Esophagus squamous epithelium (tissue), 5 donors: ENCODE data around the gene SPATC1L. TPM values are rescaled to one million over a fixed set of nuclear protein-coding genes. Genes with fewer than 3 reads are reported as not detected.
A peak's percentile ranks its signal among the peaks of the same experiment; 100 is the strongest.

Experiments
- DNase-seq: peaks from one replicate; lab custom pipeline; 2025; lab: John Stamatoyannopoulos, UW
- H3K27ac ChIP-seq, 4 donors: fragments of 200-600 bp; sonication (generic); one replicate each; pipeline ENCODE4 v1.5.1; 2016 to 2019; ENCODE audit warnings: mild to moderate bottlenecking in 1 of 4
- H3K27me3 ChIP-seq, 4 donors: fragments of 200-600 bp; sonication (generic); 1 replicate in 3 of 4; 2 replicates in 1 of 4; pipeline versions ENCODE4 v1.5.1 to v1.6.0; 2017 to 2021; ENCODE audit warnings: antibody characterized with exemption in 1 of 4
- H3K36me3 ChIP-seq, 3 donors: fragments of 200-600 bp; sonication (generic); one replicate each; pipeline ENCODE4 v1.5.1; 2016 to 2019
- H3K4me1 ChIP-seq, 3 donors: fragments of 200-600 bp; sonication (generic); one replicate each; pipeline ENCODE4 v1.5.1; 2017 to 2019
- H3K4me3 ChIP-seq, 4 donors: fragments of 200-600 bp; sonication (generic); 1 replicate in 3 of 4; 2 replicates in 1 of 4; pipeline ENCODE4 v1.5.1; 2016 to 2019; ENCODE audit warnings: mild to moderate bottlenecking in 2 of 4, moderate library complexity in 1 of 4
- H3K9me3 ChIP-seq, 3 donors: fragments of 200-600 bp; sonication (generic); one replicate each; pipeline ENCODE4 v1.5.1; 2016 to 2019
- POLR2A ChIP-seq, 4 donors: fragments of 450-650 bp; IDR thresholded peaks; one replicate each; pipeline ENCODE4 v1.6.1; 2017; ENCODE audit warnings: antibody characterized with exemption in 4 of 4, mild to moderate bottlenecking in 4 of 4, moderate library complexity in 3 of 4
- WGBS, 2 donors: methylation state at CpG; one replicate each; pipeline ENCODE4 v1.1.5; 2018; 5-methylcytosine and 5-hydroxymethylcytosine counted together
- intact Hi-C: fragments of 100-400 bp; cut with DNase I; formaldehyde crosslinking; loops from one replicate; pipeline ENCODE4 v1.15.0; 2022
- total RNA-seq, 4 donors: library from RNA; depleted of rRNA; stranded (reverse); fragments of >200 nt; gene quantifications; one replicate each; pipeline ENCODE4 v1.1.0, GENCODE V29; 2016
- TF ChIP-seq, protein P1 (sequence below), 6 experiments: fragments of 450-650 bp in 4 of 6; fragments of 200-600 bp in 2 of 6; sonication (generic) in 2 of 6; IDR thresholded peaks; one replicate each; pipeline ENCODE4 v1.5.1; 2016 to 2019; ENCODE audit warnings: antibody characterized with exemption in 6 of 6, mild to moderate bottlenecking in 4 of 6, moderate library complexity in 4 of 6
- donor health status: DM: yes; HTN: yes; CAD: no.

The SPATC1L gene
- total RNA-seq, 4 donors from 2014 or later, result 4.0 to 7.2 (median 6.3) TPM

DNA sequence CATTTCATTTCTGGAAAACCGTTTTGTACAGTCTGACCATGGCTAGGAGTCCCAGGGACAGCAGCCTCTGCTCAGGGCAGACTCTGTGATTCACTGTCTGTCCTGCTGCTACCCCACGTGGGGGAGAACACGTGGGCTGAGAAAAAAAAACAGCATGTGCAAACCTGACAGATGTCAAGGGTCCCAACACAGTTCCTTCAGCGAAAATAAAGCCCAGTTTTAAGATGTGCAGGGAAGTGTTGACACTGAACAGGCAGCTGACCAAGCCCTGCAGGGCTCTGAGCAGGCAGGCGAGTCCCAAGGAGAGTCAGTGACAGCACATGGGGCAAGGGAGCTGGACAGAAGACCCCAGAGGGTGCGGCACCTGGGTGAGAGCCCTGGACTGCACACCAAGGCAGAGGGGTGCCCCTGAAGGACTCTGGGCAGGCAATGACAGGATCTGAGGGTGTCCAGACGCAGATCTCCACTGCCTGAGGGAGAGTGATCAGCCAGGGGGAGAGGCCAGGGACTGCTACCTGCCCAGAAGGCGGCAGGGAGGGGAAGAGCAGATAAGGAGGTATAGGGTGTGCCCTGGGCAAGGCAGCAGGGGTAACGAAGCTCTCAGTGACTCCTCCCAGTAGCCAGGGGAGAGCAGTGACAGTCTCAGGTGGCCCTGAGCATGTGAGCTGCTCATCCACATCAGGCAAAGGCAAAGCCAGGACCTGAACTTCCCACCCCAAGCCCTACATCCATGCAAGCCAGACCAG lies 5.1 kb upstream of the SPATC1L start:
- no peak for DNase-seq
- intact Hi-C loops, result no loop called here
- WGBS, 2 donors, result 68 to 75% methylated on average over 4 to 9 of the region's 9 CpGs

DNA sequence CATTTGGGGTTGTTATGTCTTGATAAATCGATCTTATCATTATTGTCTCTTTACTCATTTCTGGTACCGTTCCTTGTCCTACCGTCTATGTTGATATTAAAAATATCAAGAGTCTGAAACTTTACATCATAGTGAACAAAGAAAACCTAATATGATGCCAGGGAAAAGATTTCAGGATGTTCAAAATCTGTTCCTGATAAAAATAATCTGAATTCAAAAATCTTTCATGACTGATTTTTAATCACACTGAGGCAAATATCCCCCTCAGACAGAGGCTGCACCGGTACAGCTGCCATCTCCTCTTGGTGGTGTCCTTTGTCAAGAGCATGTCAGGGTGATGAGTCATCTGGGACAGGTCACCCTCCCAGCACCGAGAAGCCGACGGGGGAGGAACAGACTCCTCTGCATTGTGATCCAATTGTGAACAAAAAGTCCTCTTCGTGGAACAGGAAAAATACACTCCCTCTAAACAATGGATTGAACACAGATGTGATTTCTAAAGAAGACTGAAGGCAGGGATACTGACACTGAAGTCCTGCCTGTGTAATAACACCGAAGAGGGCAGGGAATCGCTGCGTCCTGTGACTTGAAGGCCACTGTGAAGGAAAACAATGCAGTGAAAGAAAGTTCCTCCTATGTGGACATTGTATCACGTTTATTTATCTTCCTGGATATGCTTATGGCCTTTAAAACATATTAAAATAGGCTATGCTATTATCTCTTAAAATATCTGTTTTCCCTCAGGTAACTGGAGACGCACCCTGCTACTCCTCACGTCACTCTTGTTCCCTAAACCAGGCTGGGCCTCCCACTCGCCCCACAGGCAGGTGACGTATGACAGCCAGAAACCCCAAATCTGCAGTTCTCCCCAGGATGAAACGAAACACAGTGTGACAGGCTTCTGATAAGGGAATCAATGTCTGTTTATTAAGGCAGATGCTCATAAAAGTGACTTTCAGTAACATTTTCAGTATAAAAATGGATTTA lies 4.3 kb upstream of the SPATC1L start:
- 54 to 57% methylated on average over 17 of the region's 17 CpGs for WGBS, 2 donors
- intact Hi-C loops, result no loop called here
- no peak for DNase-seq

More for the DNA sequence above, 5.1 kb upstream of the SPATC1L start:
- no peak overlapping the region for H3K4me3 ChIP-seq
- H3K27me3 ChIP-seq, result no peaks in the 10 kb centered on the region
- H3K27ac ChIP-seq, result peak overlapping the region; percentile 46 to 83 (median 76)
- no peaks in the 10 kb centered on the region for H3K9me3 ChIP-seq
- H3K36me3 ChIP-seq, result peaks cover 7 to 54% (median 11%) of the 10 kb centered on the region in 3 donors
- TF ChIP-seq, protein P1, sequence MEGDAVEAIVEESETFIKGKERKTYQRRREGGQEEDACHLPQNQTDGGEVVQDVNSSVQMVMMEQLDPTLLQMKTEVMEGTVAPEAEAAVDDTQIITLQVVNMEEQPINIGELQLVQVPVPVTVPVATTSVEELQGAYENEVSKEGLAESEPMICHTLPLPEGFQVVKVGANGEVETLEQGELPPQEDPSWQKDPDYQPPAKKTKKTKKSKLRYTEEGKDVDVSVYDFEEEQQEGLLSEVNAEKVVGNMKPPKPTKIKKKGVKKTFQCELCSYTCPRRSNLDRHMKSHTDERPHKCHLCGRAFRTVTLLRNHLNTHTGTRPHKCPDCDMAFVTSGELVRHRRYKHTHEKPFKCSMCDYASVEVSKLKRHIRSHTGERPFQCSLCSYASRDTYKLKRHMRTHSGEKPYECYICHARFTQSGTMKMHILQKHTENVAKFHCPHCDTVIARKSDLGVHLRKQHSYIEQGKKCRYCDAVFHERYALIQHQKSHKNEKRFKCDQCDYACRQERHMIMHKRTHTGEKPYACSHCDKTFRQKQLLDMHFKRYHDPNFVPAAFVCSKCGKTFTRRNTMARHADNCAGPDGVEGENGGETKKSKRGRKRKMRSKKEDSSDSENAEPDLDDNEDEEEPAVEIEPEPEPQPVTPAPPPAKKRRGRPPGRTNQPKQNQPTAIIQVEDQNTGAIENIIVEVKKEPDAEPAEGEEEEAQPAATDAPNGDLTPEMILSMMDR (IDR thresholded peaks at IDR 0.05), result no peak
- TF ChIP-seq POLR2A (IDR thresholded peaks at IDR 0.05), result no peak
- peaks cover 0 to 41% (median 15%) of the 10 kb centered on the region in 3 donors for H3K4me1 ChIP-seq

GRCh38 chr21:46187814-46188213 lies 3.6 kb upstream of the SPATC1L start:
- no peak overlapping the region for H3K4me3 ChIP-seq
- H3K27me3 ChIP-seq, result no peaks in the 10 kb centered on the region
- peaks cover 0 to 44% (median 15%) of the 10 kb centered on the region in 3 donors for H3K4me1 ChIP-seq
- no peak for TF ChIP-seq POLR2A (IDR thresholded peaks at IDR 0.05)
- TF ChIP-seq, protein P1 (IDR thresholded peaks at IDR 0.05), result no peak
- intact Hi-C loops, result no loop called here
- peaks cover 0 to 38% (median 0%) of the 10 kb centered on the region in 3 donors for H3K36me3 ChIP-seq
- whole genome bisulfite sequencing, 2 donors, result 89 to 91% methylated on average over 7 of the region's 7 CpGs
- H3K9me3 ChIP-seq, result no peaks in the 10 kb centered on the region
- no peak for DNase-seq
- peak overlapping the region in 3 of 4 donors; percentile 72 to 83 (median 79) for H3K27ac ChIP-seq

More for the DNA sequence above, 4.3 kb upstream of the SPATC1L start:
- H3K27me3 ChIP-seq, result no peaks in the 10 kb centered on the region
- H3K4me3 ChIP-seq, result no peak overlapping the region
- no peak for TF ChIP-seq POLR2A (IDR thresholded peaks at IDR 0.05)
- TF ChIP-seq, protein P1 (IDR thresholded peaks at IDR 0.05), result no peak
- peak overlapping the region; percentile 46 to 83 (median 76) for H3K27ac ChIP-seq
- peaks cover 0 to 45% (median 2%) of the 10 kb centered on the region in 3 donors for H3K36me3 ChIP-seq
- H3K4me1 ChIP-seq, result peaks cover 0 to 41% (median 15%) of the 10 kb centered on the region in 3 donors
- H3K9me3 ChIP-seq, result no peaks in the 10 kb centered on the region

- no peak for DNase-seq
- peak overlapping the region in 1 of 4 donors; percentile 72 for H3K27ac ChIP-seq
- intact Hi-C loops, result no loop called here
- no peaks in the 10 kb centered on the region for H3K9me3 ChIP-seq
- TF ChIP-seq, protein P1 (IDR thresholded peaks at IDR 0.05), result no peak
- no peak for TF ChIP-seq POLR2A (IDR thresholded peaks at IDR 0.05)
- no peaks in the 10 kb centered on the region for H3K27me3 ChIP-seq
- 90 to 91% methylated on average over 8 of the region's 8 CpGs for WGBS, 2 donors
- H3K4me3 ChIP-seq, result no peak overlapping the region
- peaks cover 0 to 33% (median 0%) of the 10 kb centered on the region in 3 donors for H3K36me3 ChIP-seq
- H3K4me1 ChIP-seq, result peaks cover 0 to 45% (median 15%) of the 10 kb centered on the region in 3 donors
Measured at GRCh38 chr21:46187261-46187660, 3.0 kb upstream of the SPATC1L start.
